ENCODE measurements around the gene UBXN1. TPM values are rescaled to one million over a fixed set of nuclear protein-coding genes. Genes with fewer than 3 reads are reported as not detected.
A peak's percentile ranks its signal among the peaks of the same experiment; 100 is the strongest.

Gene UBXN1
- total and polyA plus RNA-seq, 2 donors (not counting 1 experiment from before 2014, with no cell fraction given) = 180 to 193 TPM

- WGBS (ENCODE audit: insufficient coverage) = 95% methylated on average over 6 of the region's 6 CpGs
- POLR2A ChIA-PET = no interaction called here
- Histone ChIP-seq H3K4me1 (ENCODE audit: control insufficient read depth in 2 of 2, insufficient read depth in 2 of 2, low read length in 2 of 2) (peaks cover 2 to 4% of the 10 kb centered on the region in 2 donors), H4K20me1 (ENCODE audit: control insufficient read depth, insufficient read depth, low read length, poor library complexity, severe bottlenecking) (peaks cover 8% of the 10 kb centered on the region), H3K36me3 (replicated peaks in 1 of 2; ENCODE audit: control extremely low read depth in 1 of 2, control insufficient read depth in 1 of 2, extremely low read depth in 1 of 2, insufficient read depth in 2 of 2, low read length in 1 of 2) (peaks cover 39 to 77% of the 10 kb centered on the region in 2 experiments), H3K9ac (ENCODE audit: low read length) (no peak overlapping the region), H2AFZ (ENCODE audit: insufficient read depth, low read depth, low read length, poor library complexity, severe bottlenecking) (no peak overlapping the region), H3K79me2 (ENCODE audit: control insufficient read depth, insufficient read depth, low read length) (peaks cover 52% of the 10 kb centered on the region), H3K9me3 (ENCODE audit: control extremely low read depth in 1 of 3, control insufficient read depth in 2 of 3, insufficient read depth in 1 of 3, low read length in 2 of 3) (no peaks in the 10 kb centered on the region), H3K27me3 (replicated peaks in 1 of 4; ENCODE audit: control extremely low read depth in 1 of 4, control insufficient read depth in 3 of 4, insufficient read depth in 4 of 4, low read length in 3 of 4) (no peaks in the 10 kb centered on the region), H3K4me2 (replicated peaks; ENCODE audit: low read depth, low read length, poor library complexity, severe bottlenecking) (no peak overlapping the region), H3K4me3 (ENCODE audit: control extremely low read depth in 1 of 5, extremely low read depth in 1 of 5, insufficient read depth in 1 of 5, low read depth in 2 of 5, low read length in 4 of 5) (no peak overlapping the region), H3K27ac (ENCODE audit: low read length in 2 of 2) (no peak overlapping the region)
- Mint-ChIP-seq H3K4me1 (peaks cover 8% of the 10 kb centered on the region), H3K27ac (no peak overlapping the region), H3K4me3 (no peak overlapping the region), H3K27me3 (no peaks in the 10 kb centered on the region), H3K9me3 (ENCODE audit: insufficient read depth) (no peaks in the 10 kb centered on the region)
- DNase-seq (no peak), ATAC-seq (ENCODE audit: low read depth) (no peak)
- TF ChIP-seq EZH2 (IDR thresholded peaks at IDR 0.05; ENCODE audit: borderline replicate concordance, insufficient read depth, low read depth, low read length, poor library complexity, severe bottlenecking) (no peak), CTCF (IDR thresholded peaks at IDR 0.05) (no peak)
- CTCF ChIA-PET = interaction anchor here (0.6 kb wide), 1 partner anchor 230 kb away, joined by 3 read pairs; no protein-coding TSS in a partner anchor
- intact Hi-C loops (cut with micrococcal nuclease) = no loop called here
Measured at GRCh38 chr11:62632492-62632891, 46.4 kb downstream of the UBXN1 start.

- POLR2A ChIA-PET = interaction anchor here (0.7 to 1.1 kb wide), 2 partner anchors 19 to 25 kb away, joined by 4 read pairs; partner anchors contain the start of gene INTS5
- peak overlapping the region; percentile 59 for H3K27ac Mint-ChIP-seq
Measured at GRCh38 chr11:62627713-62628112, 51.2 kb downstream of the UBXN1 start.

More at GRCh38 chr11:62627713-62628112, 51.2 kb downstream of the UBXN1 start:
- Mint-ChIP-seq H3K4me3 (no peak overlapping the region), H3K9me3 (ENCODE audit: insufficient read depth) (no peaks in the 10 kb centered on the region), H3K4me1 (no peaks in the 10 kb centered on the region), H3K27me3 (no peaks in the 10 kb centered on the region)
- Histone ChIP-seq H4K20me1 (ENCODE audit: control insufficient read depth, insufficient read depth, low read length, poor library complexity, severe bottlenecking) (no peaks in the 10 kb centered on the region), H3K9me3 (ENCODE audit: control extremely low read depth in 1 of 3, control insufficient read depth in 2 of 3, insufficient read depth in 1 of 3, low read length in 2 of 3) (no peaks in the 10 kb centered on the region), H2AFZ (ENCODE audit: insufficient read depth, low read depth, low read length, poor library complexity, severe bottlenecking) (no peak overlapping the region), H3K4me3 (ENCODE audit: control extremely low read depth in 1 of 5, extremely low read depth in 1 of 5, insufficient read depth in 1 of 5, low read depth in 2 of 5, low read length in 4 of 5) (no peak overlapping the region), H3K4me1 (ENCODE audit: control insufficient read depth in 2 of 2, insufficient read depth in 2 of 2, low read length in 2 of 2) (no peaks in the 10 kb centered on the region), H3K27ac (ENCODE audit: low read length in 2 of 2) (no peak overlapping the region), H3K4me2 (replicated peaks; ENCODE audit: low read depth, low read length, poor library complexity, severe bottlenecking) (no peak overlapping the region), H3K79me2 (ENCODE audit: control insufficient read depth, insufficient read depth, low read length) (peaks cover 7% of the 10 kb centered on the region), H3K36me3 (replicated peaks in 1 of 2; ENCODE audit: control extremely low read depth in 1 of 2, control insufficient read depth in 1 of 2, extremely low read depth in 1 of 2, insufficient read depth in 2 of 2, low read length in 1 of 2) (peaks cover 26 to 64% of the 10 kb centered on the region in 2 experiments), H3K27me3 (replicated peaks in 1 of 4; ENCODE audit: control extremely low read depth in 1 of 4, control insufficient read depth in 3 of 4, insufficient read depth in 4 of 4, low read length in 3 of 4) (no peaks in the 10 kb centered on the region), H3K9ac (ENCODE audit: low read length) (no peak overlapping the region)
- 89% methylated on average over 2 of the region's 3 CpGs for WGBS (ENCODE audit: insufficient coverage)
- DNase-seq (no peak), ATAC-seq (ENCODE audit: low read depth) (no peak)
- no peak for TF ChIP-seq CTCF (IDR thresholded peaks at IDR 0.05)
- TF ChIP-seq EZH2 (IDR thresholded peaks at IDR 0.05; ENCODE audit: borderline replicate concordance, insufficient read depth, low read depth, low read length, poor library complexity, severe bottlenecking) = no peak
- intact Hi-C loops (cut with micrococcal nuclease) = no loop called here
- CTCF ChIA-PET = interaction anchor here (0.6 to 1.5 kb wide), 2 partner anchors 16 to 70 kb away, joined by 3 to 4 read pairs; no protein-coding TSS in a partner anchor

Measured in B cell (primary cell).